Frontal cortex (tissue), 4 donors: ENCODE data around the gene PACS1. TPM values are rescaled to one million over a fixed set of nuclear protein-coding genes. Genes with fewer than 3 reads are reported as not detected.
"Not testable (repeated sequence)": the region's sequence is repeated elsewhere in the genome, so short reads cannot be mapped to it uniquely, and the experiment has no call there.

Source experiments
- DNase-seq, 2 donors: peaks; one replicate each; pipeline ENCODE4 v3.0.0; 2012; ENCODE audit warnings: low spot score in 2 of 2
- FAIRE-seq: peaks from 2 replicates; lab custom pipeline; 2012; peaks lifted over from hg19 to GRCh38; lab: Jason Lieb, UNC
- total RNA-seq: library from RNA; depleted of rRNA; stranded (reverse); fragments of >200 nt; gene quantifications from one replicate; pipeline ENCODE4 v1.2.3, GENCODE V29; 2014
- donor health status: control.
- donor health status: control.
- donor health status: control.

Gene PACS1
- total RNA-seq, 1 donor from 2014 or later = 29.3 TPM

DNA sequence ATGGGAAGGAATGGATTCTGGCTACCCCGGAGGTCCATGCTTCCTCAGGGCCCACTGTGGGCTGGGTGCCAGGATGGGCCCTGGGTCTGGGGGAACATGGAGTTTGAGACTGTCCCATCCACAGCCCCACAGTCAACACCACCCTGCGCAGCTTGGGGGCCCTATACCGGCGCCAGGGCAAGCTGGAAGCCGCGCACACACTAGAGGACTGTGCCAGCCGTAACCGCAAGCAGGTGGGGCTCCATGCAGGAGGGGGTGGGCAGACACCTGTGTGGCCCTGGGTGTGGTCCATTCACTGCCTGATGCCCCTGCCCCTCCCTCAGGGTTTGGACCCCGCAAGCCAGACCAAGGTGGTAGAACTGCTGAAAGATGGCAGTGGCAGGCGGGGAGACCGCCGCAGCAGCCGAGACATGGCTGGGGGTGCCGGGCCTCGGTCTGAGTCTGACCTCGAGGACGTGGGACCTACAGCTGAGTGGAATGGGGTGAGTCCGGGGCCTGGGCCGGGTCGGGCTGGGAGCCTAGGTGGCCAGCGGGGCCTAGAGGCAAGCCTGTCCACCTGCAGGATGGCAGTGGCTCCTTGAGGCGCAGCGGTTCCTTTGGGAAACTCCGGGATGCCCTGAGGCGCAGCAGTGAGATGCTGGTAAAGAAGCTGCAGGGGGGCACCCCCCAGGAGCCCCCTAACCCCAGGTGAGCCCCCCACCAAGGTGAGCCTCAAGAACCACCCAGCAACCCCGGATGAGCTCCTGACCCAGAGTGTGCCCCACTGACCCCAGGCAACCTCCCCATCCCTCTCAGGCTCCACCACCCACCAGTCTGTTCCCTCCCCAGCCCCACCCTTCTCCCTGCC is 195.7 kb downstream of the PACS1 start:
- FAIRE-seq (no peak), DNase-seq (no peak)

DNA sequence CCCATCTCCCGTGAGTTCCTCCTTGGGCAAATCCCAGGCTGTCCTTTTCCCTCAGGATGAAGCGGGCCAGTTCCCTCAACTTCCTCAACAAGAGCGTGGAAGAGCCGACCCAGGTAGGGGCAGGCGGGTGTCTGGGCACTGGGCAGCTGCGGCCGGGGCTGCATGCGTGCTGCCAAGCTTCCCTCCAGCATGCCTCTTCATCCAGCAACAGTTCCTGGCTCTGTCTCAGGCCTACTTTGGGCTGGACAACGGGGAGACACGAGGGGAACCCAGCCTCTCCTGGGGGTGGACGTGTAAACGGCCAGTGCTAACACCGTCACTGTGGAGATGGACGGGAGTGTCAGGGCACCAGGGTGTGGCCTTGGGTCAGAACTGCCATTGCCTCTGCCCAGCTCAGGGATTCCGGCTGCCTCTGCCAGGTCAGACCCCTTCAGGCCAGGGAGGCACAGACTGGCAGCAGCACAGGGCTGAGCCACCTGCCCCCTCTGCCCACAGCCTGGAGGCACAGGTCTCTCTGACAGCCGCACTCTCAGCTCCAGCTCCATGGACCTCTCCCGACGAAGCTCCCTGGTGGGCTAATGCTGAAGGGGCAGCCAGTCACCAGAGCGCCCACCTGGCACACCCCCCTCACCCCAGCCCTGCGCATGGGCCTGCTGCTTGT is 196.4 kb downstream of the PACS1 start:
- no peak for FAIRE-seq
- DNase-seq = no peak

DNA sequence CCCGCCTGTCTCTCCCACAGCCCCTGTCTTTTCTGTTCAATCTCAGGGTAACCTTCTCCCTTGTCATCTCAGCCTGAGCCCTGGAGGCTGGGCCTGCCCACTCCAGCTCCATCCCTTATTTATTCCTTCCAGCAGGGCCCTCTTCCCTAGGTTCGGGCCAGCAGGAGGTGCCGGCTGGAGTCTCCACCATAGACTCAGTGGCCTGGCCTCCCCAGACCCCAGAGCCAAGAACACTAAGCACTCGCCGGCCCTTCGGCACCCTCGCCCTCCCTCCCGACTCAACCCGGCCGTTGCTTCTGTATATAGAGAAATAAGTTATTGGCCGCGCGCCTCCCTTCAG is 196.9 kb downstream of the PACS1 start:
- FAIRE-seq = no peak
- no peak for DNase-seq

DNA sequence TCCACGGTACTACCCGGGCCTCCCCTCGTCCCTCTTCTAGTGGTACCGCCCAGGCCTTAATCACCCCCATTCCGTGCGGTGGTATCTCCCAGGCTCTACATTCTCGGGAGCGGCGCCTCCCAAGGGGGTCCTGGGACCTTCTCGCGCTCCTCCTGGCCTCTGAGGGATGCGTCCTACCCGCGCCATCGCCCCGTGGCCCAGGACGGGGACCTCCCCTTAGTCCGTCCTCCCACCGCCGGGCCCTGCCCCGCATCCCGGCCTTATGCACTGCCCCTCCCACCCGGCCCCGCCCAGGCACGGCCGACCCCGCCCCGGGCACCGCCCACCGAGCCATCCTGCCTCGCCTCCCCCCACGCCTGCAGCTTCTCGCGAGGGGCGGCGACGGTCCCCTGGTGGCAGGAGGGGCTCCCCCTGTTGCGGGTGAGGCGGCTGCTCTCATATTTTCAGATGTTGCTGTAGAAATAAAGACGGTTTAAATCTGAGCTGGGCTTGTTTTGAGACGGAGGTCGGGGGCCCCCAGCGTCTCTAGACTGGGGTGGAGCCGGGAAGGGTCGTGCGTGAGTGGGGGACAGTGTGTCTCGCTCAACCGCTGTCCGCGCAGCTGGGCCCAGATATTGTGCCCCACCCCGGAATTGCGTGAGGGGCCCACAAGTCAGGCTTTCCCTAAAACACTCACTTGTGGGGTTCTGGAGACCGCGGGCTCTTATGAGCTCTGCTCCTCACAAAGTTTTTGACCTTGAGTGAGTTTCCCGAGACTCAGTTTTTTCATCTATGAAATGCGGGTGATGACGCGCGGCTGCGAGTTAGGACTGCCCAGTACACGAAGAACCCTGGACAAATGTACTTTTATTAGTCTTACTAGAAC is 197.5 kb downstream of the PACS1 start:
- FAIRE-seq = no peak
- DNase-seq = peak; percentile 89 to 90

DNA sequence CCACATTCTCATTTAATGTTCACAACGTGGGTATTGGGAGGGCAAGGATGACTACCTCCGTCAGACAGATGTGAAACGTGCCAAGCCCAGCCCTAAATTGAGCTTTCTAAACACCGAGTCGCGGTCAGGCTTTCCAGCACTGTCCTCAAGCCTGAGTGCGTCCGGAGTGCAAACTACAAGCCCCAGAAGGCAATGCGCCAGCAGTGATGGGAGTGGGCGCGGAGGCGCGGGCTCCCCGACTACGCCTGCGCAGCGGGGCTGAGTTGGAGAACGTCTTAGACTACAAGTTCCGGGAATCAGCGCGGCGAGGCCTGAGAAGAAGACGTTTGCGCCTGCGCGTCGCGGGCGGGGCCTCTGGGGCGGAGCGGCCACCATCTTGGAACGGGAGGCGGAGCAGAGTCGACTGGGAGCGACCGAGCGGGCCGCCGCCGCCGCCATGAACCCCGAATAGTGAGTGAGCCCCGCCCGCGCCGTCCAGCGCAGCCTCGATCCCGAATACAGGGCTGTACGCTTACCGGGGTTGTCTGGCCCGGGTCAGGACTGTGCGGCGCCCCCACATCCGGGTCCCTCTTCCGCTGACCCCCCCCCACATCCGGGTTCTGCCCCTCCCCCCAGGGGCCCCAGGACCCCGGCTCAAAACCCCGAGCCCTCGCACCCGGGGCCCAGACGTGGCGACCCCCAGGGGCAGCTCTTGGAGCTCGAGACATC is 198.3 kb downstream of the PACS1 start, which contains the start of gene RAB1B:
Gene RAB1B, plus strand, starts transcription at position 396 of the 708 bp plus-strand sequence. Its CDS starts 41 bp downstream, at position 437.
- FAIRE-seq (no peak), DNase-seq (peak; percentile 98 to 99)

DNA sequence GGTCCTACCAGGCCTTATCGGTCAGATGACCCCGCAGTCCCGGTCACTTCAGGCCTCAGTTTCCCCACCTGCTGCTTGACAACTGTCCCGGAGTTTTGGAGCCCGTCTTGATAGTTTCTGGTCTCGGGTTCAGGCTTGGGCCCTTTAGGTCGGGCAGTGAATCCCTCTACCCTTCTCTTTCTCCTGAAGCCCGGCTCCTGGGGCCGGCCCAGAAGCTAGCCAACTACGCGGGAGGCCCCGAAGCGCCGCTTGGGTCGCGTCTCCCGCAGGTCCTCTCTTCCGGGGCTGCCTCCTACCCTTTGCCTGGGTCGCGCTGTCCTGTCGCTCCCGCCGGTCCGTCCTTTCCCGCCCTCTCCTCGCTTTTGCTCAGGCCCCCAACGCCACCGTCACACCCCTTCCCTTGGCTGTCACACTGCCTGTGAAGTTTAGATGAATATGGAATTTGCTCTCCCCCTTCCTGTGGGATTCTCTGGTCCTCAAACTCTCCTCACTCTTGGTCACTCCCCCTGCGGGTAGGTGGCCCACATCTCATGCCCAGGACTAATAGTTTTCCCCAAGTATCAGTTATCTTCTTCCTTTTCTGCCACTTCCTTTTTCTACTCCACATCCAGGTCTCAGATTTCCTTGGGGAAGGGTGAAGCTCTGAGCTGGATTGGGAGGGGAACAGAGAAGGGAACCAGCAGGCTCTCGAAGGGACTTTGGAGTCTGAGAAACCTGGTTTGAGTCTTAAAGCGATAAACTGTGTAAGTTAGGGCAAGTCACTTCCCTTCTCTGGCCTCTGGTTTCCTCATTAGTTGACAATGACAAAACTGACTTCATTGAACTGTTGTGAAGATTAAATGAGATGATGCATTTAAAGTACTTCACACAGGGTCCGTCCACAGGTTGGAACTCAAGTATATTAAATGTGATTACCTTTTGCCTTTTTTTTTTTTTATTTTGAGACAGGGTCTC is 199.2 kb downstream of the PACS1 start:
- FAIRE-seq = no peak
- peak in 1 of 2 donors; percentile 49 for DNase-seq

DNA sequence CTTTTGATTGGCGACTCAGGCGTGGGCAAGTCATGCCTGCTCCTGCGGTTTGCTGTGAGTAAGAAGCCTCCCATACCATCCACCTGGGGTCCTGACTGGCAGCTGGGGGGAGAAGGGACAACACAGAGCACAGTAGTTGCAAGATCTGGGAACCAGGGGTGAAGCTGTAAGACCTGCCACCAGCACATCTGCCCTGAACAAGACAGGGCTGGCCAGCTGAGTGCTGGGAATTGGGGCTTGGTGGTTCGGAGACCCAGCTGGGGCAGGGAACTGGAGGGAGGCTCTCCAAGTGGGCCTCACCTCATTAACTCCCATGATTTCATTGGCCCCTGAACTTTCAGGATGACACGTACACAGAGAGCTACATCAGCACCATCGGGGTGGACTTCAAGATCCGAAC is 201.7 kb downstream of the PACS1 start:
- DNase-seq (no peak), FAIRE-seq (no peak)

DNA sequence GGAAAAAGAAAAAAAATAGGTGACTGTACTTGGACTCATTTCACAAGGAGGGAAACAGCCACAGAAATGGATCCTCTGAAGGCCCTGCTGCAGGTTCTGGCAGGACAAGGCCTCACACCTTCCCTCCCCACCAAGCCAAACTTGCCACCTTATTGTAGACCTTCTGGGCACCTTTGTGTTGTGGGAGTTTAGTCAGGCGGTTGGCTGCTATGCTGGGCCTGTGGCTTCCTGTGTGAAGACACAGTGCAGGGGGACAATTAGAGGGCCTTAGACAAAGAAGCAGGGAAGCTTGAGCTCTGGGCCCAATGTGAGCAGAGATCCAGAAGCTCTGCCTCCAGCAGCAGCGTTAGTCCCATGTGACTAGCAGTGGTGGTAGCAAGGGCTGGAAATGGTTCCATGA is 202.5 kb downstream of the PACS1 start:
- FAIRE-seq (no peak), DNase-seq (no peak)

DNA sequence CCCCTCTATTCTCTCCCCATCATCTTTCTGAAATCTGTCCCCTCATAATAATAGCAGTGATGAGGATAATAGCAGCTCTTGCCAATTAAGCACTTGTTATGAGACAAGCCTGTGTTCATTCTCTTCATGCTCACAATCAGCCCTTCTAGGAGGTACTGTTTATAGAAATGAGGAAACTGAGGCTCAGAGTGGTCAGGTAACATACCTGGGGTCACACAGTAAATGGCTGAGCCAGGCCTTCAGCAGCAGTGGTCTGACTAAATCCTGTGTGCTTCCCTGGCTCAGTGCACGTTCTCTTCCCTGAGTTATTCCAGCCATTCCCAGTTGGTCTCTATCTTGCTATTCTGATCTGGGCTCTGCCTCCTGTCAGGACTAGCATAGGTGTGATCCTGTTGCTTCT is 204.1 kb downstream of the PACS1 start:
- FAIRE-seq (no peak), DNase-seq (no peak)

DNA sequence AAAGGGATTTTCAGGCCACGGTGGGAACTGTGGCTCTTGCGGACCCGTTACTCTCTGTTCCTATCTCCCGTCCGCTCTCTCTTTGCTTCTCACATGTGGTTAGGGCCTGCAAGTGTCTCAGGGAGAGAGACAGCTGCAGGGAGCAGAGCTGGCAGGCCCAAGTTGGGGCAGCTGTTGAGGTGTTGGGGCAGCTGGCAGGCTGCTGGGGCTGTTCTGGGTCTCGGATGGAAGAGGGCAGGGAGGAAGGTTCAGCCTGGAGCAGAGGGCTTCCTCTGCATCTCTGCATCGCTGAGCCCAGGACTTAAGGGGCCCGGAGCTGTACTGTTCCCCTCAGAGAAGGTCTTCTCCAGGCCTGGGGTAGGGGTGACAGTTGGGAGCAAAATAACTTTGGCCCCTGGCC is 205.3 kb downstream of the PACS1 start:
- FAIRE-seq (no peak), DNase-seq (no peak)

DNA sequence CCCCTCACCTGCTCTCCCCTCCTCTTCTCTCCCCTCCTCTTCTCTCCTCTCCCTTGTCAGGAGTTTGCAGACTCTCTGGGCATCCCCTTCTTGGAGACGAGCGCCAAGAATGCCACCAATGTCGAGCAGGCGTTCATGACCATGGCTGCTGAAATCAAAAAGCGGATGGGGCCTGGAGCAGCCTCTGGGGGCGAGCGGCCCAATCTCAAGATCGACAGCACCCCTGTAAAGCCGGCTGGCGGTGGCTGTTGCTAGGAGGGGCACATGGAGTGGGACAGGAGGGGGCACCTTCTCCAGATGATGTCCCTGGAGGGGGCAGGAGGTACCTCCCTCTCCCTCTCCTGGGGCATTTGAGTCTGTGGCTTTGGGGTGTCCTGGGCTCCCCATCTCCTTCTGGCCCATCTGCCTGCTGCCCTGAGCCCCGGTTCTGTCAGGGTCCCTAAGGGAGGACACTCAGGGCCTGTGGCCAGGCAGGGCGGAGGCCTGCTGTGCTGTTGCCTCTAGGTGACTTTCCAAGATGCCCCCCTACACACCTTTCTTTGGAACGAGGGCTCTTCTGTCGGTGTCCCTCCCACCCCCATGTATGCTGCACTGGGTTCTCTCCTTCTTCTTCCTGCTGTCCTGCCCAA is 206.0 kb downstream of the PACS1 start:
- FAIRE-seq (no peak), DNase-seq (no peak)

DNA sequence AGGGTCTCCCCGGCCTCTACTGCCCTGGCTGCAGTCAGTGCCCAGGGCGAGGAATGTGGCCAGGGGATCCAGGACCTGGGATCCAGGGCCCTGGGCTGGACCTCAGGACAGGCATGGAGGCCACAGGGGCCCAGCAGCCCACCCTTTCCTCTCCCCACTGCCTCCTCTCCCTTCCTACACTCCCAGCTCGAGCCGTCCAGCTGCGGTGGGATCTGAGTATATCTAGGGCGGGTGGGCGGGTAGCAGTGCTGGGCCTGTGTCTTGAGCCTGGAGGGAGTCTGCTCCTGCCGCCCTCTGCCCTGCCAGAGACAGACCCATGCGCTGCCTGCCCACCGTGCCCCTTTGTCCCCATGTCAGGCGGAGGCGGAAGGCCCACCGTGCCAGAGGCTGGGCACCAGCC is 206.5 kb downstream of the PACS1 start:
- not testable (repeated sequence) for FAIRE-seq, DNase-seq

DNA sequence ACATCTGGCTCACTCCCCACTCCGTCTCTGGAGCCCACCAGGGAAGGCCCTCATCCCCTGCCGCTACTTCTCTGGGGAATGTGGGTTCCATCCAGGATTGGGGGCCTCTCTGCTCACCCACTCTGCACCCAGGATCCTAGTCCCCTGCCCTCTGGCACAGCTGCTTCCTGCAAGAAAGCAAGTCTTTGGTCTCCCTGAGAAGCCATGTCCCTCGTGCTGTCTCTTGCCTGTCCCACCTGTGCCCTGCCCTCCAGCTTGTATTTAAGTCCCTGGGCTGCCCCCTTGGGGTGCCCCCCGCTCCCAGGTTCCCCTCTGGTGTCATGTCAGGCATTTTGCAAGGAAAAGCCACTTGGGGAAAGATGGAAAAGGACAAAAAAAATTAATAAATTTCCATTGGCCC is 207.0 kb downstream of the PACS1 start:
- DNase-seq, FAIRE-seq: not testable (repeated sequence)

DNA sequence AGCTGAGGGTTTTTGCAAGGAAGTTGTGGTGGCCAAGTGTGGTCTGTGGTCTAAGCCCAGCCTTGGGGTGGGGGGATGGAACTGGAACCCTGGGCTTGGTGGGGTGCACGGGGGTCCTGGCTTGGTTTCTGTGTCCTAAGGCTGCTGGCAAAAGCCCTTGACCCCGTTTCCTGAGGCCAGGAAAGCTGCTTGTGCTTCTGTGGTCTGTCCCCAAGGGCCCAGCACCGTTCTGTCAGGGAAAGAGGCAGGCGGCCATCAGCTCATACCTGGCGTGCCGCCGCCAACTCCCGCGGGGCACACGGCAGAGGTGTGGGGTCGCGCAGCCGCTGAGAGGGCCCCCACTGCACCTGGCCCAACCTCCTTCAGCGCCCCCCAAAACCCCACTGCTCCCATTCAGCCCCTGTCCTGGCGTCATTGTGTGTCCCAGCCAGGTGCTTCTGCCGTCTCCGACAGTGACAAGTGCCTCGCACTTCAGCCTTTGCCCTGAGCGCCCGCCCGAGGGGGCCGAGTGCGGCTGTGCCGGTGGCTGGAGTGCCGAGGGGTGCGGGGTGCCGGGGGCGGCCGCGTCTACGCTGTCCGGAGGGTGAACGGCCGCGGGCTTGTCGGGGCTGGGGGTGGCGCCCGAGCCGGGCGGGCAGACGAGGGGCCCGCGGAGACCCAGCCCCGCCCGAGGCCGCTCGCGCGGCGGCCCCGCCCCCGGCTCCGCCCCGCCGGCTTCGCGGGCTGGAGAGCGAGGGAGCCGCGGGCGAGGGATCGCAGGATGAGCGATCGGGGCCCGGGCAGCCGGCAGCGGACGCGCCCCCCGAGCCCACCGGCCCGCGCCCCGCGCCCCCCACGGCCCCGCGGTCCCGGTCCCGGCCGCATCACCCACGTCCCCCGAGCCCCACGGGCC is 207.6 kb downstream of the PACS1 start, which contains the start of gene CNIH2:
Gene CNIH2, plus strand, starts transcription at position 705 of the 892 bp plus-strand sequence. CDS start 282 bp downstream, outside the sequence.
- FAIRE-seq (no peak), DNase-seq (peak; percentile 80 to 85)

DNA sequence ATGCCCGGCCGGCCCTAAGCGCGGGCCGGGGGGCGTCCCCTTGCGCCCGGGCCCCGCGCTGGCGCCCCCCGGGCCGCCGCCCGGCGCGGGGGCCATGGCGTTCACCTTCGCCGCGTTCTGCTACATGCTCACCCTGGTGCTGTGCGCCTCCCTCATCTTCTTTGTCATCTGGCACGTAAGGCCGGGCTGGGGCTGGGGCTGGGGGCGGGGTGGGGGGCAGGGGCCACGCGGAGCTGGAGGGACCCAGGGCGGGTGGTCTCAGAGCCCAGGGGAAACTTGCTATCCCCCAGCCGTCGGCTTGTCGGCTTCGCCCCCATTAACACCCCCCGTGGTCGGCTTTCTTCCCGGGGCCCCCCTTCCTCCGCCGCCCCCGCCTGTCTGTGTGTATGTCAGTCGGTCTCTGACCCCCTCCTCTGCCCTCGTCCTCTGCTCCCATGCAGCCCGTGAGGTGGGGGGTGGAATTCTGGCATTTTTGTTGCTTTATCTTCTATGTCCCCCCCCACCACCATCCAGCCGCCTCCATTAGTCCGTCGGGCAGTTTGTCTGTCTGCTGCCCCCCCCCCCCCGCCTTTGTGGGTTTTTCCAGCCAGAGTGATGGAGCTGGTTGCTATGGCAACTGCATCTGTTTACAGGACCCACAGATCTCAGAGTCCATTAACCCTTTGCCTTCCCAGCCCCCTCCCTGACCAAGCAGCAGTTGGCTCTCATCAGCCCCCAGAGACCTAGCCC is 208.5 kb downstream of the PACS1 start:
- DNase-seq (peak in 1 of 2 donors; percentile 60), FAIRE-seq (no peak)

DNA sequence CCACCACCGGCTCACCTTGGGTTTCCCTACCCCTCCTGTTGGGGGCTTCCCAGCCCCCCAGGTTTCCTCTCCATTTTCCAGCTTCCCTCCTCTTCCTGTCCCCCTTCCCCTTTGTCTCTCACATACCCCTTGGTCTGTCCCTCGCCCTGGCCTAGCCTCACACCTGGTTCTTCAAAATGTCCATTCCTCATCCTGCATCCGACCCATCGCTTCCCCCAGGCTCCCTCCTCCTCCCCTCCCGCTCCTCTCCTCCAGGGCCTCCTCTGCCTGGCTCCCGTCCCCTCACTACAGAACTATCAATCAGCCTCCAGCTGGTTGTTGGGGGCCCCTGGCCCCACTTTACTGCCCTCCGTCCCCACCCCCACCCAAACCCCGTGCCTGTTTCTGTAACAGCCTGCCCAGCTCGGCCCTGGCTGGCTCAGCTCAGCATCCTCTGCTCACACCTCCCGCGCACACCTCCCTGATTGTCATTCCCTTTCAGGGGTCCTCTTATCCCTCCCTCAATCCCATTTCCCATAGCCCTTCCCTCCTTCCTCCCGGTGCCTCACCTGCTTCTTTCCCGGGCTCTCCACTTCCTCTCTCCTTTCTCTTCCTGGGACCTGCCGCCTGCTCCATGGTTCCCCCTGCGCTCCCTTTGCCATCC is 209.1 kb downstream of the PACS1 start:
- FAIRE-seq (no peak), DNase-seq (no peak)
